Pulmonary artery endothelial cell (primary cell): ENCODE data around the gene NDST1. TPM values are rescaled to one million over a fixed set of nuclear protein-coding genes. Genes with fewer than 3 reads are reported as not detected.
"Not testable (repeated sequence)": the region's sequence is repeated elsewhere in the genome, so short reads cannot be mapped to it uniquely, and the experiment has no call there.

Experiments
- DNase-seq: peaks from one replicate; pipeline ENCODE4 v3.0.0-alpha.2; 2011; ENCODE audit warnings: low read depth, low spot score
- total RNA-seq: library from RNA; depleted of rRNA; stranded (reverse); fragments of >200 nt; gene quantifications from 2 replicates; pipeline ENCODE4 v1.2.3, GENCODE V29; 2014

The NDST1 gene
- total RNA-seq, 1 donor from 2014 or later, result 51.9 TPM

DNA sequence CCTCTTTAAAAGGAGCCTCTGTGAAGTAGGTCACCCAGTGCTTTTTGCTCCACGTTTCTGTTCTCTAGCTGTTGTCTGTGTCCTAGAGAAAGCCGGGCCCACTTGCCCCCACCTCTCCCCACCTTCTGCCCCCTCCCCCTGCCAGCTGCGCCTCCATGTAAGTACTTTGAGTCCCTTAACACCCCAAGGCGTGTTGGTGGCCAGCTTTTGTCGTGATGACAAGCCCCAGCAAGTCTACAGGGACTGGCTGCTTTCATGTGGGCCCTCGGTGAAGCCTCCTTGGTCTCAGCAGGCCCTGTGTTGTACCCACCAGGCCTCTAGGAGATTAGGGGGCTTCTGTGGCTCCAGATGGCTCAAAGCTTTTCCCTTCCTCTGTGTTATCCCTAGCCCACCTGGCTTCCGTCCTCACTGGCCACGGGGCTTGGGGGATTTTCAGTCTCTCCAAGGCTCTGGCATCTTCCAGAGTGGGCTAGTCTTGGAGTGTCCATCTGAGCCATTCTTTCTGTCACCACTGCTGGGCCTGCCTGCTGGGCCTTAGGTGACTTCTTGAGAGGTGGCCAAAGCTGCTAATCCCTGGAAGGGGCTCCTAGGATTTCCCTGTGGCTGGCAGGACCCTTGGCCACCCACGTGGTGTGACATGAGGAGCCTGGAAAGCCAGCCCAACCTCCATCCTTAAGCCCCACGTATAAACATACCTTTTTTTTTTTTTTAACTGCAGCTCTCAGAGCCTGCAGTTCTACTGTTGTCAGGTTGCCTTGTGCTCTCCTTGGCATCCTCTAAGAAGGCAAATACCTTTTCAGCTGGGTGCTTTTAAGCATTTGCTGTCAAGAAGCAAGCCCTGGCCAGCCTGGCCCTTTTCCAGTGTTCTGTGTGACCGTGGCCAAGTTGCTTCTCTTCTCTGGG is 1.1 kb upstream of the NDST1 start:
- DNase-seq, result no peak

DNA sequence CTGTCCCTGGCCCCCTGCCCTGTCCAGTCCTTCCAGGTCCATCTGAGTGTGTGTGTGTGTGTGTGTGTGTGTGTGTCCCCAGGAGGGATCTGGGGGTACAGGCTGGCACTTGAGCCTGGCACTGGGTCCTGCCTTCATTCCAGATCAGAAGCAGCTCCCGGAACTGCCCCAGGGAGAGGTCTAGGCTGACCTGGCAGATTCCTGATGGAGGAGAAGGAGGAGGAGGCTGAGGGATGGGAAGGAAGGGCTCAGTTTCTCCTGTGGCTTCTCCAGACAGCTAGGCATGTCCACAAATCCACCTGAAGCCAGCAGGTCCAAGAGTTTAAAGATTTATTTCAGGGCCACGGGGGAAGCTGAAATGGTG is 328 bp downstream of the NDST1 start:
- no peak for DNase-seq

DNA sequence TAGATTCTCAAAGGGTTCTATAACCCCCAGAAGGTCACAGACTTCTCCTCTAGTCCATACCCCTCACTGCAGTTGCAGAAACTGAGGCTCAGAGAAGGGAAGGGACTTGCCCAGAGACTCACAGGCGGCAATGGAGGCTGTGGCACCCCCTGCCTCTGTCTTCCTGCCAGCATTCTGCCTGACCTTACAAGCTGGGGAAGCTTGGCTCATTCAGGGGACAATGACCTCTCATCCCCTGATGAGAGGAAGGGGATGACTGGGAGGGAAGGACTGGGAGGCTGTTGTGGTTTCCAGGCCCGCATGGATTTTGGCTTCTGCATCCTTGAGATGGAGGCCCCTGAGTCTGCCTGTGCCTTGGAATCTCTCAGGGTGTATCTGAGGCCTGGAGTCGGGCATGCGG is 897 bp downstream of the NDST1 start:
- DNase-seq, result no peak

DNA sequence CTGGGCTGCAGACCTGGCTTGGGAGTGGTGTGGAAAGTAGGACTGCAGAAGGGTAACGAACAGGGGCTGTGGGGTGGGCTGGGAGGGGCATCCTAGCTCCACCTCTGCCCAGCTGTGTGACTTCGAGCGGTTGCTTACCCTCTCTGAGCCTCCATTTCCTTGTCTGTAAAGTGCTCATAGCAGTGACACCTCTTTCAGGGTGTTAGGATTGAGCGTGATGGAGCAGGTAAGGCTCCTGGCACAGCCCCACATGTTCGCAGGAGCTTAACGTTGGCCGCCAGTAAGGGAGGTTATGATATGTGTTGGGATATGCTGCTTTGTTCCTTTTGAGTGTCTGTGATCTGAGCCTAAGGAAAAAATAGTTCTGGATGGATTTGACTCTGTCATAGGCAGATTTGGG is 2.1 kb downstream of the NDST1 start:
- no peak for DNase-seq

DNA sequence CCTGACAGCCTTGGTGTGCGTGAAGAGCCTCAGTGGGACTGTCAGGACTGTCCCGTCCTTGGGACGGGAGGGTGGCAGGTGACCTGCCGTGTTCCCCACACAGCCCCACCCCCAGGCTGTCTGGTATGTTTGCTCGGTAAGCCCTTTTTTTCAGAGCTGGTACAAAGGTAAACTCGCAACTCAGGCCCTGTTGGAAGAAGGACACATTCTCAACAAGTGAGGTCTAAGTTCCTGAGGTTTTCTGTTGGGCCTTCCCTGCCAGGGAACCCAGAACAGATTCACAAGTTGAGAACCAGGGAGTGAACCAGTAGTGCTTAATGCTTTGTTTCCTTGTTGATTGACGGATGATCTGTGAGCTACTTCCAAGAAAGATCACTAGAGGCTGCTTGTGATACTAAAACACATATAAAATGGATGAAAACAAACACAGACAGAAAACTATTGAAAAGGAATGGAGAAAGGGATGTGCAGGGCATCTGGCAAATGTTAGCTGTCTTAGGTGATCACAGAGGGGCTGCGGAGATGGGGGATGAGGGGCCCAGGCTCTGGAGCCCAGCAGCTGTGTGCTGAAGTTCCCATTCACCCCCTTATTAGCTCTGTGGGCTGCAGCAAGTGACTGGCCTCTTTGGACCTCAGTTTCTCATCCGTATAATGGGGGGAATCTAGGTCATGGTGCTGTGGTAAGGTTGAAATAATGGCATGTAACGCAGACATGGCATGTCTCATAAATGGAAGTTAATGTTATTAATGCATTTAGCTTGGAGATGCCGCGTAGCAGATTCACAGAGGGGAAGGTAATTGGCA is 2.7 kb downstream of the NDST1 start:
- no peak for DNase-seq

DNA sequence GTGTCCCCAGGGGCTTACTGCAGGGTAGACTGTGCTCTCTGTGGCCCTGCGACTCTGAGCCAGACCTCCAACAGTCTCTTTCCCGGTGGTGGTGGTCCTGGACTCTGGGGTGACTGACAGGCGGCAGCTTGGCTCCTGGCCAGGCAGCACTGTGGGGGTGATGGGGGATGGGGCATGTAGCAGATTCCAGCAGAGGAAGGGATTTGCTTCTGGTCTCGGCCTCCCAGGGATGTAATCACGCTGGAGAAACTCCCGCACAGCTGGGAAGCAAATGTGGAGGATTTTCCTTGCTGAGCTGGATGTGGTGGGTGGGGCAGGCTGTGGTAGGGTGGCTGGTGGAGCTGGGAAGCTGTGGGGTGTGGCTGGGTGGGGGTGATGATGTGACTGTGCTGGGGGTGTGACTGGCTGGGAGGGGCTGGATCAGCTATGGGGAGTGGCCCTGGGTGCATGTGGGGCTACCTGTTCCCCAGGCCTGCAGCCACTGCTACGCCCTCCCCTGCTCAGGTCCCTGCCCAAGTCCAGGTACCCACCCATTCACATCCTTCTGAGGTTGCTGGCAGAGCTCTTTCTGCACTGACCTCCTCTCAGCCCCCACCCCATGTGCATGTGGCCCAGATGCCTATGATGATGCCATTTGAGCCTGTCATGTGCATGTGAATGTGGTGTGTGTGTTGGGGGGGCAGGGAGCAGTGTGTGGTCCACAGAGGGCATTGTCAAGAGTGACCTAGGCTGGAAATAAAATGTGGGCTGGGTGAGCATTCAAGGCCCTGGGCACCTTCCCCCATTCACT is 3.8 kb downstream of the NDST1 start:
- DNase-seq, result no peak

DNA sequence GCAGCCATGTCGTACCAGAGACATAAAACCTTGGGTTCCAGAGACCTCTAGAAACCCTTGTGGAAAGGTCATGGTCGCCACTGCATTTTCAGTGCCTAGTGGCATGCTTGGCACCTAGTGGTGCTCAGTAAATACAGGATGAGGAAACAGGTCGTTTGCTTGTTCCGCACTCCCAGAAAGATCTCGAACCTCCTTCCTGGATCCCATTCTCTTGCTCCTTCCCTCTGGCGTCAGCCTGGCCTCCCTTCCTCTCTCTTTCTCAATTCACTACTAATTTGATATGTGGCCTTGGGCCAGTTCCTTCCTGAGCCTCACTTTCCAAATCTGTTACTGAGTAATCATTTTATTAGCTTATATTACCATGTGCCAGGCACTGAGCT is 4.4 kb downstream of the NDST1 start:
- no peak for DNase-seq

DNA sequence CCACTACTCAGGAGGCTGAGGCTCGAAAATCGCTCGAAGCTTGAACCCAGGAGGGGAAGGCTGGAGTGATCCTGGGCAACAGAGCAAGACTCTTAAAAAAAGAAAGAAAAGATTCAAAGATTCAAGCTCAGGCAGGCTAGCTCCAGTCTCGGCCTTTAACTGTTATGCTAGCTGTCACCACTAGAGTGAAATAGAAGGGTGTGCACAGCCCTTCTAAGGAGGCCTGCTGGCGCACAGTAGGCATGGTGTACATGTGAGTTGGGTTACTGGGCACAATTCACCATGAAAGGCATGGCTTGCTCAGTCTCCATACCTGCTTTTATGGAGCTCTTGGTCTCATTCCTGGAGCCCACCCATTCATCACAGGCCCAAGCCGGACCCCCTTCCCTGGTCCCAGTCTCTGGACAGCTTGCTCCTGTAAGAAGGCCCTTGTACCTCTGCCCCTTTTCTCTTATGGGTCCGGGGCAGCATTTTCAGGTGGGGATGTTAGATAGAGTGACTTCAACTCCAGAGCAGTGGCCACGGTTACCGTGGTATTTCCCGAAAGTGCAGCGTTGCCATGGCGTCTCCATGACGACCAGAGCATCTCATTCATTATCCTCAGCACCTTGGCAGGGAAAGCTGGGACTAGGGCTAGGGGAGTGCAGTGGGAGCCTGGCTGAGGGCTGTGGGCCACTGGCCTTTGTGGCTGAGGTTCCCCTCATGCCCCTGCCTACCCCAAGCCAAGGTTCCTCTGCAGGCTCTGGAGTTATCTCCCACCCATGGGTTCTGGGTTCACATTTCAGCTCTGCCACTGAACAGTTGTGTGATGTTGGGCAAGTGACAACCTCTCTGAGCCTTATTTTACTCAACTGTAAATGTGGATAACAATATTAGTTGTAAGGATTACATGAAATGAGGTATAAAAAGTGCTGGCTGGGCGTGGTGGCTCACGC is 5.7 kb downstream of the NDST1 start:
- no peak for DNase-seq

GRCh38 chr5:150514708-150515211 is 6.8 kb downstream of the NDST1 start:
- peak; percentile 83 for DNase-seq

GRCh38 chr5:150515446-150515845 is 7.5 kb downstream of the NDST1 start:
- DNase-seq, result no peak

DNA sequence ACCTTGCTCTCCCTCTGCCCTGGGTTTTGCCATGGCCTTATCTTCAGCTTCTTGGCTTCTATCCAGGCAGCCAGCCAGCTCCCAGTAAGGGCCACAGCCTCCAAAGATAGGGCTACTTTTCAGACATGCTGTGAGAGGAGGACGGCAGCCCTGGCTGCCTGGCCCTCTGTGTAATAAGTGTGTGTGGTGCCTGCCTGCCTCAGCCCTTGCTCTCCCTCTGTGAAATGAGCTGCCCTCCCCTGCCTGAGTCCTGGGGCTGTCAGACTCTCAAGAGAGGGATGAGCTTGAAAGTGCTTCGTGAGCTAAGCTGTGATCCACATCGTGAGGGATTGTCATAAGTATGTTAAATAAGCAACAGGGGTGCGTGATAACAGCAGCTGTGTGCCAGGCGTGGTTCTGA is 8.1 kb downstream of the NDST1 start:
- DNase-seq, result no peak

GRCh38 chr5:150517272-150518152 is 9.6 kb downstream of the NDST1 start:
- DNase-seq, result peak; percentile 57

DNA sequence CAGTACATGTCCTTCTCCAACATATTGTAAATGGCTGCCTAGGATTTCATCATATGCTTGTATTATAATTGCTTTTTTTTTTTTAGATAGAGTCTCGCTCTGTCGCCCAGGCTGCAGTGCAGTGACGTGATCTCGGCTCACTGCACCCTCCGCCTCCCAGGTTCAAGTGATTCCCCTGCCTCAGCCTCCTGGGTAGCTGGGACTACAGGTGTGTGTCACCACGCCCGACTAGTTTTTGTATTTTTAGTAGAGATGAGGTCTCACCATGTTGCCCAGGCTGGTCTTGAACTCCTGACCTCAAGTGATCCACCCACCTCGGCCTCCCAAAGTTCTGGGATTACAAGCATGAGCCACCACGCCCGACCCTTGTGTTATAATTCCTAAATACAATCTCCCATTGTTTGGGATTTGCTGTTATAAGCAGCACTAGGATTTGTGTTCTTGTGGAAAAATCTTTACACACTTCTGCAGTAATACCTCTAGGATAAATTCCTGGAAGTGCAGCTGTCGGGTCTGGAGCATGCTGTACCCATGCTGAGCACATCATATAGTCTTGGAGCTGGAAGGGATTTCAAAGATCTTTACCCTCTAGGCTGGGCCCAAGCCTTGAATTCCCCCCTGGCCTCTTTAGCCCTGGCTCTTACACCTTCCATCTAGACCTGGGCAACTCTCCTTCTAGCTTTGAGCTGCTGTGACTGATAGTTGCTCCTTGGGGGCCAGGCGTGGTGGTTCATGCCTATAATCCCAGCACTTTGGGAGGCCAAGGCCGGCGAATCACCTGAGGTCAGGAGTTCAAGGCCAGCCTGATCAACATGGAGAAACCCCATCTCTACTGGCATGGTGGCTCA is 11.0 kb downstream of the NDST1 start:
- DNase-seq, result not testable (repeated sequence)

GRCh38 chr5:150519560-150519945 is 11.6 kb downstream of the NDST1 start:
- no peak for DNase-seq

DNA sequence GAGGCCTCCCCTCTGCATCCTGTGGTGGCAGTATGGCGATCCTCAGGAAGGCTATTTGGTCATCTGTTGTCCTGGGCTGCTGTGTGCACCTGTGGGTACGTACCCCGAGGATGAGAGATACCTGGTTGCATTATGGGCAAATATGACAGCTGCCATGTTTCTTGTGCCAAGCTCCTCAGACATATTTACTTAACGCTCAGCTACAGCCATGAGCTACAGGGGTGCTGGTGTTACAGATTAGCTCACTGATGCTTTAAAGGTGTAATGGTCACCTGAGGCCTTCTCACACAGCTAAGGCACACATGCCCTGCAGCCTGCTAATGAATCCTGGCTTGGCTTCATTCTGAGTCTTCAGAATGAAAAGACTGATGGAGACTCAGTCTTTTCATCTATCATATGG is 12.0 kb downstream of the NDST1 start:
- no peak for DNase-seq

- DNase-seq, result no peak
Measured at GRCh38 chr5:150520747-150521521, 13.0 kb downstream of the NDST1 start.

DNA sequence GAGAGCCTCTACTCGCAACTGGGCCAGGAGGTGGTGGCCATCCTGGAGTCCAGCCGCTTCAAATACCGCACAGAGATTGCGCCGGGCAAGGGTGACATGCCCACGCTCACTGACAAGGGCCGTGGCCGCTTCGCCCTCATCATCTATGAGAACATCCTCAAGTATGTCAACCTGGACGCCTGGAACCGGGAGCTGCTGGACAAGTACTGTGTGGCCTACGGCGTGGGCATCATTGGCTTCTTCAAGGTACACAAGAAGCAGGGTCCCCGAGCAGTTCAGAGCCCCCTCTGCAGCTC is 13.5 kb downstream of the NDST1 start:
- DNase-seq, result no peak

GRCh38 chr5:150521939-150522503 is 14.1 kb downstream of the NDST1 start:
- no peak for DNase-seq
